NCI-H2171 (cell line): ENCODE data around the gene SNCA.

Experiments used
- DNase-seq: peaks from one replicate; lab custom pipeline; 2025; lab: John Stamatoyannopoulos, UW

SNCA gene

DNA sequence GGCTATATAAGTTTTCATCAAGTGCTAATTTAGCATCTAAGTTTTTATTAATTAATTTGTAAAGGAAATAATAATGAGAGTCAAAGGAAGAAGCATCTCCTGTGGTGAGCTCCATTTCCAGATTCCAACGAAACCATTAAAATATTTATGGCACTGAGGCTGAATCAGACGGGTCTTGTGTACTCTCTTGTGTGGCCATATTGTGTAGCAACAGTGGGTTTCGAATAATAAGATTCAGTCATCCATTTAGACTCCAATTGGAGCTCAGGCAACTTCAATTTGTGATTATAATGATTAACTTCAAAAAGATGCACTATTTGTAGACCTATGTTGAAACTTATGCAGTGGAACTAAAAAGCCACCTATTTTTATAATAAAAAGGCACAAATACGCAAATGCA, 82.4 kb downstream of the SNCA start:
- no peak for DNase-seq

DNA sequence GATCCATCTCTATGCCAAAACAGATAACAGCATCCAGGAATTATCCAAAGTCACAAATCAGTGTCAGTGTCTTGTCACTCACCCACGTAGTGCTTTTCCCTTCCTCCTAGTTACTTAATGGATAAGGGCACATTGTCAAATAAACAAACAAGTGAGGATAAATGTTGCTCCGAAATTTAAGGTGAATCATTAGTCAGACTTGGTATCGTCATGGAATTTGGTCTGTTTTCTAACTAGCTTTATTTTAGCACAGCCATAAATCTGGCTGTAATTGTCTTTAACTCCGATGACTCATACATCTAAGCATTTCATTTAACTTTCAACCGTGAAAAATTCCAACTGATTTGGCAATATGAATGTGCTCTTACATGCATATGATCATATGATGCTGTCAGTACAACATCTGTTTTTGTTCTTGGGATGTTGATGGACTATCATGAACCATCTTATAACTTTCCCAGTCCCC, 83.3 kb downstream of the SNCA start:
- peak; percentile 5 for DNase-seq

DNA sequence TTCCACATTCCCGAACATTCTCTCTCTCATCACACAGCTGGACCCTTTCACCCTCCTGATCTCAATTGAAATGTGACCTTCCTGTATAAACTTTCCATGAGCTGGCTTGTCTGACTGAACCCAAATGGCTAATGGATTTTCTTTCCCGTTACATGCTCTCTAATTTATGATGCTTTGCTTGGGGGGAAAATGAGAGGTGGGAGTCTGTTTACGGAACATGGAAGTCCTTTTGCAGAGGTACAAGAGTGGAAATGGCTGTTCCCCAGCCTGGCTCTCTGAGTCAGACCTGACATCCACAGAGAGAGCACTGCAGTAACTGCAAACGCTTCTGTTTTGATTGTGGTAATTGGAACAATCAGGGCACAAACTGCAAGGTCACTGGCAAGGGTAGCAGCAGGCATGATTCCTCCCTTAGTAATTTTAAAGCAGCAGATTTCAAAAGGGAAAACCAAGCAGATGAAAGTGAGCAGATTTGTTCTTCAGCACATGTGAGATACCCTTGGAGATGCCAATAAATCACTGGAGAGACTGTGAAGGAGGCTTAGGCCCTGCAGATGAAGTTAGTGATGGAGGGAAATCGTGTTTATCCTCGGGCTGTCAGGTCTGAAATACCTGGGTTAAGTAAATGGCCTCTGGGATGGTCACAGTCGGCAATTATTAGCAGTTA, 83.9 kb downstream of the SNCA start:
- no peak for DNase-seq

DNA sequence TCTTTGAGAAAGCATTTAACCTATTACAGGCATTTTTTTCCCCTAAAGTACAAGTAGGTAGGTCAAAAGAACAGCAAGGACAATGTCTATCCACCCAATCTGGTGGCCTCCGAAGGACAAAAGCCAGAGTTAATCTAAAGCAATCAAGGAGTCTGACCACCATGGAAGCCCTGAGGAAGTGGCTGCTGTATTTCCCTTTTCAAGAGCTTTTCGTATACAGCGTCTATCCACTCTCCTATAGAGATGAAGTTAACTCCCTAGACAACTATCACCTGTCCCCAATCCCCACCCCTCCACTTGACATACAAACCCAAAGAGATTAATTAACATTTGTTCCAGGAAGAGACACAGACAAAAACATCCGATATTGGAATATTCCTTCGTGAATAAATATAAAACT, 85.5 kb downstream of the SNCA start:
- DNase-seq: no peak

DNA sequence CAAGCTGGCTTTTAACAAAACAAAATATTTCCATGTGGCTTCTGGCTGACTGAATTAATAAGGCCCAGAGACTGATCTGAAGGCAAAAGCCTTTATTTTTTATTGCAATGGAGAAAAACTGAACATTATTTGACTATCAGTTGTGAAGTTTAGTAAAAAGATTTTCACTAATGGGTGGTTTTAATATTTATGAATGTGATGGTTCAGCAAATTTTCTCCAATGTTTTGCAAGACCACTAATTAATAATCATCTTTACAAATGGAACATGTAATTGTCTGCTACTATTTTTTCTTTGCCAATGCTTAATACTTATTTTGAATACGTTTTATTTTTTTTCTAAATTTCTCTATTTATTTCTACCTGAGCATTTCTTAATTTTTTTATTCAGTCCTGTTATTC, 90.6 kb downstream of the SNCA start:
- no peak for DNase-seq

- DNase-seq: no peak
Observed at GRCh38 chr4:89745708-89746107, 91.3 kb downstream of the SNCA start.

- no peak for DNase-seq
Observed at GRCh38 chr4:89744914-89745313, 92.0 kb downstream of the SNCA start.

- no peak for DNase-seq
Observed at GRCh38 chr4:89741768-89742167, 95.2 kb downstream of the SNCA start.

- no peak for DNase-seq
Observed at GRCh38 chr4:89739311-89739988, 97.5 kb downstream of the SNCA start.

GRCh38 chr4:89737888-89738287, 99.1 kb downstream of the SNCA start:
- no peak for DNase-seq

- DNase-seq: no peak
Observed at GRCh38 chr4:89733946-89734345, 103.0 kb downstream of the SNCA start.

DNA sequence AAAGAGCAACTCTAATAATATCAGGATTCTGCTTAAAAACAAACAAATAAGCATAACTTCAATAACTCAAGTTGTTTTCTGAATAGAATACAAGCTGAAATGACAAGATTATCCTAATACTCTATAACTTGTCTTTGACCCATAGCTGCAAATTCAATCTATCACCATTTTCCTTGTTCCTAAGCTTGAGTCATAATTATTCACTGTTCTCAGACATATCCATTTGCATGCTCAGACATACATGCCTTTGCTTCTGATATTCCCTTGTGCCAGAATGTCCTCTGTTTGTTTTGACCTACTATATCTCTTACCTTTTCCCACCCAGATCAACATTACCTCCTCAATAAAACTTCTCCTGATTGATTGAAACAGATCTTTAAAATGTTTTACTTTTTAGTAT, 109.7 kb downstream of the SNCA start:
- DNase-seq: no peak

- DNase-seq: no peak
Observed at GRCh38 chr4:89725268-89725667, 111.7 kb downstream of the SNCA start.

DNA sequence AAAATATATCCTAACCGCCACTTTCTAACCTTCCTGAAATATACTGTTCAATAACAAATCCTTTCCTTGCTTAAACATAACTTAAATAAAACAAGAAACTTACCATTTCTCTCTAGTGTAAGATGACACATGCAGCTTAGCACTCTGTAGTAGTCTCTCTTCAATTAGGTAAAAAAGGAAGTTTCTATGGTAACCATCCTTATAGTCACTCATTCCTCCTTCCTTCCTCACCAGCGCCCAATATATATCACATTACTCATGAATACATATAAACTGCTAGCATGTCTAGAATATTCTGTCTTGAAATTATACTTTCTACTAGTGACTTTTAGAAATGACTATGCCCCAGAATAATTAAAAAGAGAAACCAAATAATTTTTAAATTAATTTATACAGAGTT, 112.2 kb downstream of the SNCA start:
- peak; percentile 10 for DNase-seq

GRCh38 chr4:89723096-89723495, 113.9 kb downstream of the SNCA start:
- no peak for DNase-seq

DNA sequence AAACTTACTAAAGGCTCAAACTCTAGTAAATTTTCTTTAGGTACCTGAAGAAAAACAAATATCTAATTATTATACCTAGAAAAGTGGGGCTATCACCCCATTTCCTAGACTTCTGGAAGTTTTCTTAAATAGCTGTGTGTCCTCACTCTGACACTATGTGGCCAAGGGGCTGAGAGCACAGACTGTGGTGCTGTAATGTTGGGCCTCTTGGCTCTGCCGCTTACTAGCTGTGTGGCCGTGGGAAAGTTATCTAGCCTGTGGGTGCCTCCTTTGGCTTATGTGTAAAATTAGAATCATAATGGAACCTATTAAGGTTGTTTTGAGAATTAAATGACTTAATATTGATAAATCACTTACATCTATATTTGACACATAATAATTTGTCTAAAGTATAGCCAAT, 114.4 kb downstream of the SNCA start:
- DNase-seq: no peak

- DNase-seq: peak; percentile 3
Observed at GRCh38 chr4:89720981-89721380, 116.0 kb downstream of the SNCA start.

DNA sequence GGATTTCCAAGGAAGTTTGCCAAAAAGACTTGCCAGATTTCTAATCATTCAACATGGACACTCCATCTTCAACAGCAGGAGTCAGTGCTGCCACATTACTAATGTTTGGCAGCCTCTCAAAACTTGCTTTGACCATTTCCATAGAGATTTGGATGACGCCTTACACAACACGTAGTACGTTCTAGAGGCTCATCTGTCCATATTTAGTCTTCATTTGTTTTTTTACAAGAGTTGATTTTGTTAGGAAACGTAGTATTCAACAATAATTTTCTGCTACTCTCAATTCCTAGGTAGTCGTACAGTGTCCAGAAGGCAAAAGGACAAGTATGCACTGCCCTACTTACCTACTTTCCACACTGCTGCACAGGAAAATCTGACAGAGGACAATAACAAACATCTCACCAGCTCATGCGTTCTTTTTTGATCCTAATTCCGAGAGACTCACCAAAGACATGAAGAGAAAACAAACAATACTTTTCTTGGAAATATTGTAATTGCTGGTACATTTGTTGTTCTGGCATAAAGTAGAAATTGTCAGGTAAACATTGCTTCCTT, 117.3 kb downstream of the SNCA start:
- DNase-seq: no peak

- no peak for DNase-seq
Observed at GRCh38 chr4:89716893-89717292, 120.1 kb downstream of the SNCA start.

GRCh38 chr4:89715631-89716030, 121.3 kb downstream of the SNCA start:
- no peak for DNase-seq

- DNase-seq: no peak
Observed at GRCh38 chr4:89712827-89713226, 124.1 kb downstream of the SNCA start.

DNA sequence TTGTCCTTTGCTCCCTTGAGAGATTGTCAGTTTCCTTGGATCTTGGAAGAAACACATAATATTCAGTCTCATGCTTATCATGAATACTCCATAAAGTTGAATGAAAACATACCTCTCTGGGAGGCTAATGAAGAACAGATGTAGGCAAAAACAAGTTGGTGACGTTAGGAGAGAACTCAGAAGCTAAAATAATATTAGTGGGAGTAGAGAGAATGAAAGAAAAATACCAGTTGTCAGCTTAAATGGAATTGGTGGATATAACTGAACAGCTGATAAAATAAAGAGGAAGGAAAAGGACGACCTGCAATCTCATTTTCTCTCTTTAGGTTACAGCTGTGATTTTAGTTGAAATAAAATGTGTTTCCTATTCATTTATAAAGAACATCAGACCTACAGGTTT, 124.8 kb downstream of the SNCA start:
- no peak for DNase-seq

DNA sequence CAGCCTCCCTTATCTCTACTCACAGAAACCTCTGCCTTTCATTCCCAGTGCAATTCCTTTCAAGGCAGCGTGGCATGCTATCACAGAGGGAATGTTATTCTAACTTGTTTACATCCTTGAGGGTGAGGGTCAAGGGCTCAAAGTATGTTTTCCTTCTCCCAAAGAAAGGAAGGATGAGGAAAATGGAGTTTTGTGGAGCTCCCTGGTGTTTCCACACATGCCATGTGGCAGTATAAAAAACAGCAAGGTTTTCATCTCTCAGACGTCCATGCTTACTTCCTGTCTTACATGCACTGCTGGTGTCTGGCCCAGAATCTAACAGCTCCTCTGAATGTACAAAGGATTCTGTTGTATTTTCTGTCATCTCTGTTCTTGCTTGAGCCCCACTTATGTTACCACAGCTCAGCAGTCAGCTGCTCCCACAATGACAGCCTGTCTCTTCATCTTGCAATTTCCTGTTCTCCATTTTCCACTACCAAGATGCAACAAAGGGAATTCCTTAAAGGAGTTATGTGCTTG, 128.0 kb downstream of the SNCA start:
- no peak for DNase-seq
